Stimulated activated CD8-positive, alpha-beta memory T cell treated with anti-CD3 and anti-CD28 coated beads, Interleukin-2, amount 100 ng/mL, for 48 hours (primary cell): Measurements from ENCODE around the gene EFCAB8.
"Not testable (repeated sequence)": the region's sequence is repeated elsewhere in the genome, so short reads cannot be mapped to it uniquely, and the experiment has no call there.

Experiments
- DNase-seq, 2 donors: peaks; one replicate each; pipeline ENCODE4 v3.0.0-alpha.2; 2020; ENCODE audit warnings: low read depth in 2 of 2

EFCAB8 gene

DNA sequence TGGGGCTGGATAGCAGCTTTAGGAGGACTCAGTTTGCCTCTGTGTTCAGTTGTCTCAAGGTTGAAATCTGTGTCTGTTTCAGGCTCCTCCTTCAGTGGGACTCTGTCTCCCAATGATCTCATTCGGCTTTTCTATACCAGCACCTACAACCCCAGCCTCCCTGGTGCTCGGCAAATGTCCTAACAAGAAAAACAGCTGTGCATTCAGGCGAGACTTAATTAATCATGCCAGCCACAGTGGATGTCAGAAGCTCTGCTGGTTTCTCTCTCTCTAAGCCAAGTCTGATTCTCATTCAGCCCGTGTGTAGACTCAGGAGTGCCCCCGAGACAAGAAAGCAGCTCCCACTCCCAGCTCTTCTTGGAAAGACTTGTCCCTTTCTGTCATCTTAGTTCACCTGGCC, 98.7 kb downstream of the EFCAB8 start:
- DNase-seq: no peak

GRCh38 chr20:32958574-32958973, 99.9 kb downstream of the EFCAB8 start:
- no peak for DNase-seq

- DNase-seq: no peak
Observed at GRCh38 chr20:32959351-32960221, 100.9 kb downstream of the EFCAB8 start.

DNA sequence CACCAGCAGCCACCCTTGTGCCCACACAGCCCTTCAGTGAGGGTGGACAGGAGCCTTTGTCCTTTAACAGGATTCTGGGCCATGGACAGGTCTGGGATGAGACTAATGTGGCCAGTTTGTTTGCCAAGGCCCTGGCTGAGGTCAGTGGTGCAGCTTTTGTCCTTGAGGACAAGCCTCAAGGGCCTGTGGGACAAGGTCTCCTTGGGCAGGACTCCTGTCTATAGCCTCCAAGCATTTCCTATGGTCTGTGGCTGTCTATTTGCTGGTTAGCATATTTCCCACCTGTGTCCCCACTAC, 101.4 kb downstream of the EFCAB8 start:
- DNase-seq: no peak

DNA sequence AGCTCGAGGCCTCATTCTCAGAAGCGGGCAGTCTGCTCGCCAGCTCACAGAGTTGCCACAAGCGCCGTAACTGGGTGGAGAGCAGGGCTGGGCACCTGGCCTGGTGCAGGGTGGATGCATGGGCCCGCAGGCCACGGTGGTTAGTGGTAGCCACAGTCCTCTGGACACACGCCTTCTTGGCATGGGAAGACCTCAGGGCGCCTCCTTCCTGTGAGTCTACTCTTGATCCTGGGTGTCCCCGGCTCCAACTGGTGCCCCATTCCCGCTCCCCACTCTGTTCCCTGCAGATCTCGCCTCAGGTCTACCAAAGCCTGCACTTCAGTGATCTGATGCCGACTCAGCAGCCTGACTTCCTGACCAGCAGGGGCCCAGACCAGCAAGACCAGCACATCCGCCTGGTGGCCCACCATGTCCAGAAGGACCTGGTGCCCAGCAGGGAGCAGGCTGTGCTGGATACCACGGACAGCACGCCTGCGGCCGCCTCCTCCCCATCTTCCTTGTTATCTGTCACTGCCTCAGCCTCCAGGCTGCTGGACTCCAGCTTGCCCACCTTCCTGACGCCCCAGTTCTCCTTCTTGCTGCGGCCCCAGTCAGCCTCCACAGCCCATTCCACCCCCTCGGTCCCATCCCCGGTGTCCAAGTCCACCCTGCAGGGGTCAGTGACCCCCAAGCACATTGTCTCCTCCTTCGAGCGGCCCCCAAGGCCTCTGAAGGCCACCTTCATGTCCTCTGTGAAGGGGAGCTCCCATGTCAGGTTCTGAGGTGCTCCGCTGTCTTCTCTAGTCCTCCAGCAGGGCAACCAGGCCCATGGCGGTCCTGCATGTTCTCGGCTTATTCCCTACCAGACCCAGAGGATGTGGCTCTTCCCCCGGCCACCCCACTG, 102.4 kb downstream of the EFCAB8 start:
- DNase-seq: no peak

DNA sequence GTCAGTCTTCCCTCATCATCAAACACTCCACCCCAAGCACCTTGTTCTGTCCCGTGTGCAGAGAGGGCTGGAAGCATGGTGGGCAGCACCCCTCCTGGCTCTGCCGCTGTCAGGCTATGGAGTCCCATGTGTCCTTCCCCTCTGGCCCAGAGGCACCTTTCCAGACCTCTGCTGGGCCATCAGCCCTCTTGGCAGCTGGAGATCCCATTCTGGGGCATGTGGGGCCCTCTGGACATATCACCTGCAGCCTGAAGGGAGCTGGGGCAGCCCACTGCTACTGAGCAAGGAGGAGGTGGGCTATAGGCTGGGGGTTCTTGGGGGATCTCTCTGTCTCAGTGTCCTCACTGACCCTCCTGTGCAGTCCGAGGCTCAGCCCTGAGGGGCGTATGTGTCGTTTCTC, 103.3 kb downstream of the EFCAB8 start:
- no peak for DNase-seq

- not testable (repeated sequence) for DNase-seq
Observed at GRCh38 chr20:32962646-32963045, 103.9 kb downstream of the EFCAB8 start.

DNA sequence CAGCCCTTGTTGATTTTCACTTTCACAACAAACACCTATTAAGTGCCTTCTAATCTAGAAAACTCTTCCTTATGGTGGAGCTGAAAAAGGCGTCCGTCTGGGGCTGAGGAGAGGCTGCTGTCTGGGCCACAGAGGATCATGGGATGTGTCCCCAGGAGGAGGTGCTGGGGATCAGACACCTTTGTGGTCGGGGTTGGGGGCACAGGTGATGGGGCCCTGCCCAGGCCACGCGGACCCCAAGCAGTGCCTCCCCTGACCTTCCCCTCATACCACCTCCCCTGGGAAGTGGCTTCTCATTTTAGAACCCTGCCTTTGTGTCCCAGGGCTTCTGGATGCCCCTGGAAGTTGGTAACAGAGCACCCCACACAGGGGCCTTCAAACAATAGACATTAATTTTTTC, 104.5 kb downstream of the EFCAB8 start:
- no peak for DNase-seq

GRCh38 chr20:32964575-32964974, 105.9 kb downstream of the EFCAB8 start:
- DNase-seq: no peak

- no peak for DNase-seq
Observed at GRCh38 chr20:32965115-32965514, 106.4 kb downstream of the EFCAB8 start.

DNA sequence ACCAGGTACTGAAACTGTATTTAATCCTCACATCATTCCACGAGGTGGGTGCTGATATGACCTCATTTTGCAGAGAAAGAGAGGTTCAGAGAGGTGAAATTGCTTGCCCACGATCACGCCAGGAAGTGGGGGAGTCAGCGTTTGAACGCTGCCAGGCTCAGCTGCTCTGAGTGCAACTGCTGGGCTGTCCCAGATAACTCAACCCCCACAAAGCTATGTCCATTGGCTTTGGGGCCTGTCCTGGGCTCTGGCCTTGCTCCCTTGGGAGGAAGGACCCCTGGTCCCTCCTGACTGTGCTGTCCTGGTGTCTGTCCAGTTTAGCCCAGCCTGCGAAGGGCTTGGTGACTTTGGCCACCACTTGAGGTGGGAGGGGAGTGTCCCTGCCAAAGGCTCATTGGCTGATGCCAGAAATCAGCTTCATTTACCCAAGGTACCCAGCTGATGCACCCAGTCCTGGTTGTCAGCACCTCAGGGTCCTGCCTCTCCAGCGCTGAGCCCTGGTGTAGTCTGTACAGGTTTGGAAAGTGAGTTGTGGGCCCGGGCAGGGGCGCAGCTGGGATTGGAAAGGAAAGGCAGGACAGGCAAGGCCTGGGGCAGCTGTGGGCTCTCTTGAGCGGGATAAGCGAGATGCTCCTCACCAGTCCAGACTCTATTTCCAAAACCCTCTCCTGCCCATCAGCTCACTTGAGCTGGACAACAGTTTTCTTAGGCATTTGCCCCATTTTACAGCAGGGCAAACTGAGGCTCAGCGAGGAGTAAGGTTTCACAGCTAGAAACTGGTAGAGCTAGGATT, 107.1 kb downstream of the EFCAB8 start:
- DNase-seq: no peak

GRCh38 chr20:32966382-32966781, 107.7 kb downstream of the EFCAB8 start:
- no peak for DNase-seq

DNA sequence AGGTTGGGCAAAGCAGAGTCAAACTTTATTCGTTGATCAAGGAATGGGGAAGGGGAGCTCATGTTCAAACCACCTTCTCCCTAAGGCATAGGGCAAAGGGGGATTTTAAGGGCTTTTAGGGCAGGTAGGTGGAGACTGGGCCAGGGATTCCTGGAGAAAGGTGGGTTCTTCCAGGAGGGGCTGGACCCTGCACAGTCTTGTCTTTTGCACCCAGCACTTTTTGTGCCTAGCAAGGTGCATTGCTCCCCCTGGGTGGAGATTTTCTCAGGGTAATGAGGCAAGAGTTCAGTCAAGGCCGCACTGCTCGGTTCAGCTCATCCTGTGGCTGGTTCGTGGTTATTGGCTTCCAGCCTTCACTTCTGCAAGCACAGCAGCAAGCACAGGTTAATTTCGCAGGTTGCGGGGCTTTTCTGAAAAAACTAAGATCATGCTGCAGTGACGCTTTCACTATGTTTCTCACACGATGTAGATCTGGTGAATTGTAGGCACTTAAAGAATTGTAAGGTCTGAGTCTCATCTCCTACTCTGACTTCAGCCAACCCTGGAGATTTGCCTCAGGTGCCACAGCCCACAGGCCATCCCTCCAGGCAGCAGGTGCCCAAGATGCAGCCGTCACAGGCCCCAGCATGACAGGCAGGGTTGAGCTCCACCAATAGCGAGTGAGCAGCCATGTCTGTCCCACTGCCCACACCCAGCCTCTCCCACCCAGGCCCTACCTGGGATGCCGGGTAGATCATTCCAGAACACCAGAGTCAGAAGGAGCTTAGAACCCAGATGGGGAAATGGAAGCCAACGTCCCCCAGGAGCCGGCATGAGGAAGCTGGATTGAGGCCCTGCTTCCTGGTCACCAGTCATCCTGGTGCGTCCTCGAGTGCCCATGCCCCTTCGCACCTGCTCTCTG, 108.4 kb downstream of the EFCAB8 start:
- DNase-seq: no peak

DNA sequence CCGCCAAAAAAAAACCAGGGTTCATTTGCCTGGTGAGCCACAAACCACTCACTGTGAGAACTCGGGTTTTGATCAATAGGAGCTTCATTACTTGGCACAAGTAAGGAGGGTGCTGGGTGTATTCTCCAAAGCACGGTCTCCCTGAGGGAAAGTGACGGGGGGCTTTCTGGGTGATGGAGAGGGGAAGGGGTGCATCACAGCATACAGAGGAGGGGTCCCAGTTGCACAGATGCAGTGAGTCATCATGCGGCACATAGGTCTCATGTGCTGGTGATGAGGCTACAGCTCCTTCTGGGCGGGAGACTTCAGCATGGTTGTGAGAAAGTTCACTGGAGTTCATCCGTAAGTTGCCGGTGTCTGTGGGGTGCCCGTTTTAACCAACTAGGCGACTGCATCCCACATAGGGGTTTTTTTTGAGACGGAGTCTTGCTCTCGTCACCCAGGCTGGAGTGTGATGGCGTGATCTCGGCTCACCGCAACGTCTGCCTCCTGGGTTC, 109.3 kb downstream of the EFCAB8 start:
- DNase-seq: peak in 1 of 2 donors; percentile 27

DNA sequence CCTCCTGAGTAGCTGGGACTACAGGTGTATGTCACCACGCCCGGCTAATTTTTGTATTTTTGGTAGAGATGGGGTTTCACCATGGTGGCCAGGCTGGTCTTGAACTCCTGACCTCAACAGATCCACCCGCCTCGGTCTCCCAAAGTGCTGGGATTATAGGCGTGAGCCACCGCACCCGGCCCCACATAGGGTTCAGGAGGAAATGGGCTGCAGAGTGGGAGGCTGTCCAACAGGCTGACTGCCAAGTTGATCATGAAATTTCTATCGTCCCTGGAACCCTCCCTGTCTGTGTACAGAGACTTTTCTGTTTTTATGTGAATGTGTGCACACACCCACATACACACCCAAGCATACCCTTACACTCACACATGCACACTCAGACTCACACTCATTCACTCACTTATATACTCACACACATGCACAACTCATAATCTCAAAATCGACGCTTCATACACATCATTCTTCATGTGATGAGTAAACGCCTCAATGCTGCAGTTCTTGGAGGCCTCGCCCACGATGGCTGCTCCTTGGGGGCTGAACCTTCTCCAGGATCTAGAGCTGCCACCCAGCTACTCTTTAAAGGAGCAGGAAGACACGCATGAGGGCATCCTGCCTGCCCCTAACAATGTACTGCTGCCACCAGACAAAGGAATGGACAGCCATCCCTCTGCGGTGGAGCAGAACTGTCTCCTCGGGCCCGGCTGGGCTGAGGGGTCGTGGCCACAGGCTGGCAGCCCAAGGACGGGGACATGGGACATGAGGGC, 109.9 kb downstream of the EFCAB8 start:
- DNase-seq: peak in 1 of 2 donors; percentile 36

DNA sequence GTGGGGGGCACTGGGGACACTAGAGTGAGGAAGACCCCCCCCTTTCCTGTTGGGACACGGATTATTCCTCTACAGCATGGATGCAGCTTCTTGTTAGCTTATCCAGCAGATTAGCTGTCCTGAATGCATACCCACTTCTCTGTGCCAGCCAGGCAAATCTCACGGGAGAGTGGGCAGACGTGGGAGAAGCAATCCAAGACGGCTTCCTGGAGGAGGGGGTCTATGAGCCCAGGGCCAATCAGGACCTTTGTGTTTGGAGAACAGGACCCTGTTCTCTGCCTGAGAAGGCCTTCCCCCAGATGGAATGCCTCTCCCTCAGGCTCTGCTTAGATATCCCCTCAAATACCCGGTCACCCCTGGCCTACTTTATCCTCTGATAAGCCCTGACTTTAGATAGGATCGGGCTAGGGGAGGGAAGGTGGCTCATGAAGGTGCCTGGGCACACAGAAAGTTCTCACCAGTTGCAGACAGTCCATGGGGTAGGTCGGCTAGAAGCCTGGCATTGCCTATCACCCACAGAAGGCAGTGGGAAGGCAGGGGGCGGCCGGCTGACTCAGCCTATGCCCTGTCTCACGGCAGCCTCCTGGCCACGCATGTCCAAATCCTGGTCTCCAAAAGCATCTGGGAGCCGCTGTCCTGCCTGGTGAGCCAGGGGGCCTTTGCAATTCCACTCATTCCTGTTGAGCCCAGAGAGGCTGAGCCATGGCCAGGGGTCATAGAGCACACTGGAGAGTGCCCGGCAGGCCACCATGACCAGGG, 110.8 kb downstream of the EFCAB8 start:
- no peak for DNase-seq

GRCh38 chr20:32970115-32970972, 111.6 kb downstream of the EFCAB8 start:
- DNase-seq: no peak

DNA sequence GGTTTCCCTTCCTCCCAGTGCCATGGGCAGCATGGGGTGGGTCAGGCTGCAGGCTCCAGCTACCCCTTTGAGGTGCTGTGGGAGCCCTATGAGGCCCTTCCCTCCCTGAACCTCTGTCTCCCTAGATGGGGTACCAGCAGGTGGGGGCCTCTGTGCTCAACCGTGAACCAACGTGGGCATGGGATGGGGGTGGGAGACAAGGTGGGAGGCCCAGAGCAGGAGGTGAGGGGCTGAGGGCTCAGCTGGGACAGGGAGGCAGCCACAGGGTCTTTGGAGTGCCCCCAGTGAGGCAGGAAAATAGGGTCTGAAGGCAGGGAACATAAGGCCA, 112.2 kb downstream of the EFCAB8 start:
- no peak for DNase-seq
